Natural killer cell (primary cell): Measurements from ENCODE around the gene GALNTL6. TPM values are rescaled to one million over a fixed set of nuclear protein-coding genes. Genes with fewer than 3 reads are reported as not detected.

Experiments
- ATAC-seq, 3 donors: fragments of 150-1000 bp in 2 of 3; fragments of 200-7000 bp in 1 of 3; cut with Tn5 transposase; 1 replicate in 1 of 3; 2 replicates in 2 of 3; pipeline ENCODE4 v1.10.0; 2021; ENCODE audit warnings: mild to moderate bottlenecking in 2 of 3, moderate library complexity in 2 of 3
- DNase-seq, 2 donors: peaks; one replicate each; pipeline versions ENCODE4 v3.0.0 to v3.0.0-alpha.2; 2013 to 2021; ENCODE audit warnings: mixed read lengths in 1 of 2
- H3K27ac ChIP-seq: one replicate; pipeline ENCODE4 v1.5.1; 2013; ENCODE audit warnings: mild to moderate bottlenecking, low read length
- H3K27me3 ChIP-seq: one replicate; pipeline ENCODE4 v1.6.1; 2013; ENCODE audit warnings: low read length; ENCODE audit not compliant: control insufficient read depth, insufficient read depth
- H3K36me3 ChIP-seq: one replicate; pipeline ENCODE4 v1.6.1; 2013; ENCODE audit warnings: low read length; ENCODE audit not compliant: control insufficient read depth, insufficient read depth
- H3K4me1 ChIP-seq: one replicate; pipeline ENCODE4 v1.6.1; 2013; ENCODE audit warnings: low read length; ENCODE audit not compliant: control insufficient read depth, insufficient read depth
- H3K4me3 ChIP-seq: one replicate; pipeline ENCODE4 v1.5.1; 2013; ENCODE audit warnings: low read length
- H3K9me3 ChIP-seq: one replicate; pipeline ENCODE4 v1.6.1; 2013; ENCODE audit warnings: low read length; ENCODE audit not compliant: control insufficient read depth, insufficient read depth
- H3K27ac Mint-ChIP-seq, 2 donors: one replicate each; pipeline ENCODE4 v1.8.0; 2022; ENCODE audit warnings: mild to moderate bottlenecking in 2 of 2, mixed read lengths in 2 of 2, moderate library complexity in 1 of 2
- H3K27me3 Mint-ChIP-seq, 2 donors: one replicate each; pipeline ENCODE4 v1.8.0; 2022; ENCODE audit warnings: low read depth in 2 of 2, mixed read lengths in 2 of 2
- H3K36me3 Mint-ChIP-seq: one replicate; pipeline ENCODE4 v1.8.0; 2022; ENCODE audit warnings: mixed read lengths
- H3K4me1 Mint-ChIP-seq, 2 donors: one replicate each; pipeline ENCODE4 v1.8.0; 2022; ENCODE audit warnings: mixed read lengths in 2 of 2
- H3K4me3 Mint-ChIP-seq: one replicate; pipeline ENCODE4 v1.8.0; 2022; ENCODE audit warnings: mild to moderate bottlenecking, moderate library complexity, mixed read lengths
- H3K9me3 Mint-ChIP-seq, 2 donors: one replicate each; pipeline ENCODE4 v1.8.0; 2022; ENCODE audit warnings: mixed read lengths in 2 of 2
- CTCF ChIP-seq: fragments of 200-600 bp; IDR thresholded peaks from one replicate; pipeline ENCODE4 v1.8.0; 2022; ENCODE audit warnings: antibody characterized with exemption
- WGBS: methylation state at CpG from one replicate; pipeline ENCODE4 v1.1.7; 2013; ENCODE audit warnings: missing lambda C conversion rate; ENCODE audit not compliant: insufficient coverage; 5-methylcytosine and 5-hydroxymethylcytosine counted together
- intact Hi-C: fragments of 100-400 bp; cut with micrococcal nuclease; formaldehyde crosslinking; loops from one replicate; pipeline ENCODE4 v1.14.2; 2022
- total RNA-seq, 4 donors: library from RNA; stranded (reverse); fragments of 120-200 nt in 1 of 4; gene quantifications; one replicate each; pipeline versions ENCODE4 v1.2.3 to v1.2.4, GENCODE V29; 2013 to 2022

The GALNTL6 gene
- total RNA-seq, 3 donors from 2014 or later (not counting 1 experiment from before 2014, with no cell fraction given), result not detected

GRCh38 chr4:172497321-172497720 is 684.1 kb downstream of the GALNTL6 start:
- Histone ChIP-seq H3K9me3 (no peaks in the 10 kb centered on the region), H3K4me3 (no peak overlapping the region), H3K27ac (no peak overlapping the region), H3K27me3 (no peaks in the 10 kb centered on the region), H3K4me1 (no peaks in the 10 kb centered on the region), H3K36me3 (no peaks in the 10 kb centered on the region)
- ATAC-seq (no peak), DNase-seq (no peak)
- intact Hi-C loops, result no loop called here
- TF ChIP-seq CTCF, result no peak
- H3K27ac Mint-ChIP-seq, result no peak overlapping the region
- no peak overlapping the region for H3K4me3 Mint-ChIP-seq
- no peaks in the 10 kb centered on the region for H3K4me1 Mint-ChIP-seq
- H3K27me3 Mint-ChIP-seq, result no peaks in the 10 kb centered on the region
- H3K36me3 Mint-ChIP-seq, result no peaks in the 10 kb centered on the region
- peaks cover 3 to 4% of the 10 kb centered on the region in 2 donors for H3K9me3 Mint-ChIP-seq

DNA sequence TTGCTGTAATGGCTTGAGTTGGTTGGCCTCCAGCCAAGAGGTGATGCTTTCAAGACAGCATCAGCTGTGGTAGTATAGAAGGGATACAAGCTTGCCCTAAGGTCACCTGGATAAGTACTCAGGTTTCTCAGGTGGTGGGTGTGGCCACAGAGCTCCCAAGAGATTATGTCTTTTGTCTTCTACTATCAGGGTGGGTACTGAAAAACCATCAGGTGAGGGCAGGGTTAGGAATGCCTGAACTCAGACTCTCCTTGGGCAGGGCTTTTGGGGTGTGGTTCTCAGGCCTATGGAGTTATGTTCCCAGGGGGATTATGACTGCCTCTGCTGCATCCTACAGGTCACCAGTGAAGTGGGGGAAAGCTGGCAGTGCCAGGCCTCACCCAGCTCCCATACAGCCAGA is 700.8 kb downstream of the GALNTL6 start:
- peaks cover 6 to 24% of the 10 kb centered on the region in 2 donors for H3K9me3 Mint-ChIP-seq
- TF ChIP-seq CTCF, result no peak
- Histone ChIP-seq H3K9me3 (peaks cover 5% of the 10 kb centered on the region), H3K27ac (no peak overlapping the region), H3K27me3 (no peaks in the 10 kb centered on the region), H3K4me1 (no peaks in the 10 kb centered on the region), H3K4me3 (no peak overlapping the region), H3K36me3 (no peaks in the 10 kb centered on the region)
- H3K4me3 Mint-ChIP-seq, result no peak overlapping the region
- H3K36me3 Mint-ChIP-seq, result no peaks in the 10 kb centered on the region
- DNase-seq (no peak), ATAC-seq (no peak)
- no peaks in the 10 kb centered on the region for H3K27me3 Mint-ChIP-seq
- no peak overlapping the region for H3K27ac Mint-ChIP-seq
- H3K4me1 Mint-ChIP-seq, result no peaks in the 10 kb centered on the region
- intact Hi-C loops, result no loop called here

- TF ChIP-seq CTCF, result no peak
Observed at GRCh38 chr4:172514801-172515200, 701.6 kb downstream of the GALNTL6 start.

GRCh38 chr4:172515266-172515879 is 702.2 kb downstream of the GALNTL6 start:
- intact Hi-C loops, result no loop called here
- peaks cover 5% of the 10 kb centered on the region for H3K9me3 ChIP-seq
- H3K4me1 Mint-ChIP-seq, result no peaks in the 10 kb centered on the region
- whole genome bisulfite sequencing, result 88% methylated on average over 7 of the region's 7 CpGs
- H3K27me3 Mint-ChIP-seq, result no peaks in the 10 kb centered on the region
- peaks cover 6 to 26% of the 10 kb centered on the region in 2 donors for H3K9me3 Mint-ChIP-seq
- H3K4me1 ChIP-seq, result no peaks in the 10 kb centered on the region
- no peak overlapping the region for H3K27ac Mint-ChIP-seq
- no peak for TF ChIP-seq CTCF
- H3K36me3 ChIP-seq, result no peaks in the 10 kb centered on the region
- H3K27me3 ChIP-seq, result no peaks in the 10 kb centered on the region
- H3K4me3 ChIP-seq, result no peak overlapping the region
- DNase-seq (no peak), ATAC-seq (no peak)
- H3K4me3 Mint-ChIP-seq, result no peak overlapping the region
- H3K36me3 Mint-ChIP-seq, result no peaks in the 10 kb centered on the region
- H3K27ac ChIP-seq, result no peak overlapping the region

More at GRCh38 chr4:172514801-172515200, 701.6 kb downstream of the GALNTL6 start:
- Mint-ChIP-seq H3K36me3 (no peaks in the 10 kb centered on the region), H3K27ac (no peak overlapping the region), H3K4me3 (no peak overlapping the region), H3K27me3 (no peaks in the 10 kb centered on the region), H3K4me1 (no peaks in the 10 kb centered on the region), H3K9me3 (peaks cover 6 to 26% of the 10 kb centered on the region in 2 donors)
- no peak for DNase-seq
- intact Hi-C loops, result no loop called here
- Histone ChIP-seq H3K4me3 (no peak overlapping the region), H3K27ac (no peak overlapping the region), H3K27me3 (no peaks in the 10 kb centered on the region), H3K36me3 (no peaks in the 10 kb centered on the region), H3K9me3 (peaks cover 5% of the 10 kb centered on the region), H3K4me1 (no peaks in the 10 kb centered on the region)
- no peak for ATAC-seq
